Measurements from ENCODE around the gene TOP1.

The TOP1 gene

DNA sequence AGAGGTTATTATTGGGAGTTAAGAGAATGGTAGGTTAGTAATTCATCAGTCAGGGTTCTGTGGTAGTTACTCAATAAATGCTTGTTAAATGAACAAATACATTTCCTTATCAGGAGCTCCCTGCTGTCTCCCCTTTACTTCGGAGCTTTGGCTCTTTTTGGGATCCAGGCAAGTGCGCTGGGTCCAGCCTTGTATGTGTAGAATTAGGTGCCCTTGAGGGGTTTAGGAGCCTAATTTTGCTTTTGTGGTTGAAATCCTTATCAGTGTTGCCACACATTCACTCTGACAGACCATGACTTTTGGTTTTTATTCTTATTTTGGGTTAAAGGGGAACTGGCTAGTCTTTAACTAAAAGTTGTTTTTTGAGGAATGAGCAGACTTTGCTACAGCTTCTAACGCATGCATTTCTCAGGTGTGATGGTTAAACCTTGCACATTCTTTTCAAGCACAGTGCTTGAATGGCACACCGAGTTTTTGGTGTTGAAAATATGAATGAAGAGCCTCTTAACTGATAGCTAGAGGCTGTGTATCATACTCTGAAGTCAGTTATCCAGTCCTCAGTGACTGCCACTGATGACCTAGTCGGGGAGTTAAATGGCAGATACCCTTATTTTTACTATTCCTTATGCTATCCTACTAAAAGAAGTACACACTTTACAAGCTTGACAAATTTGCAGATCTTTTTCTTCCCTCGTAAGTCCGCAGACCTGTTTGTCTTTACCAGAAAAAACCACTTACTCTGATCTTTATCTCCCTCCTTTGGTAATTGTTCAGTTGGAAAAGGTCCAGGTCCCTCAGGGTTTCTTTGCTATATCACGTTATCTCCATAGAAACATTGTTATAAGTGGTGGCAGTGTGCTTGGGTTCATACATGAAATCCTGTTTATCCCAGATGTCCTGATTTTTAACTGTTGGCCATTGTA, 58.0 kb downstream of the TOP1 start:
- Mint-ChIP-seq H3K36me3 (peaks cover 57% of the 10 kb centered on the region), H3K9me3 (no peaks in the 10 kb centered on the region), H3K27me3 (no peaks in the 10 kb centered on the region), H3K4me1 (peaks cover 18% of the 10 kb centered on the region), H3K27ac (no peak overlapping the region), H3K4me3 (no peak overlapping the region)
- CTCF ChIA-PET = interaction anchor here (0.7 to 2.4 kb wide), 5 partner anchors 8 to 101 kb away, joined by 3 to 9 read pairs (median 3); no protein-coding TSS in a partner anchor
- no peak for DNase-seq

DNA sequence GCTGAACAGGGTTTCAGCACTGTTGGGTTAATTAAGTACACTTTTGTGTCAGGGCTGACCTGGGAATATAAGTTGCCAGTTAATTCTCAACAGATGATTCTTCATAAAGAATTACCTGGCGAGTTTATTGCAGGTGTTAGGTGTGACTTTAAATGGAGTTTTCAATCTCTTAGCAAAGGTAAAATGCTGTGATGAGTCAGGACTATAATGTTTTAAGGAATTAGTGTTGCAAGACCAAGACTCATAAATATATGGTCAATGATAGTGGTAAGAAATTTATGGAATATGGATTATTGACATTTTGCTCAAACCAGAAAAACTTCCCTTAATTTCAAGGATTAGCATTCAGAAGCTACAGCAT, 58.7 kb downstream of the TOP1 start:
- Mint-ChIP-seq H3K36me3 (peaks cover 58% of the 10 kb centered on the region), H3K27ac (no peak overlapping the region), H3K27me3 (no peaks in the 10 kb centered on the region), H3K9me3 (no peaks in the 10 kb centered on the region), H3K4me1 (peaks cover 15% of the 10 kb centered on the region), H3K4me3 (no peak overlapping the region)
- DNase-seq = no peak
- CTCF ChIA-PET = interaction anchor here (0.7 to 2.4 kb wide), 5 partner anchors 7 to 102 kb away, joined by 3 to 9 read pairs (median 3); no protein-coding TSS in a partner anchor

DNA sequence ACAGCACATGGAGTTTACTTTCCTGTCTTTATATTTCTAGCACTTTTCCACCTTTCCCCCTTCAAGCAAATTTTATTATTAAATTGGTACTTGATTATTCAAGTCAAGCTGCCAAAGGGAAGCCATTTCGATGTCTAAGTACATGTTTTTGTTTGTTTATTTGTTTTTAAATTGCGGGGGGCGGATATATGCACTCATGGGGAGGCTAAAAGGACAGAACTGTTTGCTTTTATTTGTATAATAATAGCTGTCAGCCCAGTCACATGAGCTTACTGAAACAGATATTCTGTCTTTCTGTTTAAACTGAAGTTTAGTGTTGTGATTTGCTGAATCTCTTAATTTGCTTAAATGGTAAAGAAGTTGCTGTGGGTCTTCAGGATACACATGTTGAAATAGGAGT, 59.2 kb downstream of the TOP1 start:
- CTCF ChIA-PET = interaction anchor here (1.2 to 2.4 kb wide), 3 partner anchors 9 to 102 kb away, joined by 3 to 9 read pairs (median 3); no protein-coding TSS in a partner anchor
- peaks cover 60% of the 10 kb centered on the region for H3K36me3 Mint-ChIP-seq
- no peak overlapping the region for H3K4me3 Mint-ChIP-seq
- no peaks in the 10 kb centered on the region for H3K27me3 Mint-ChIP-seq
- peaks cover 15% of the 10 kb centered on the region for H3K4me1 Mint-ChIP-seq
- H3K27ac Mint-ChIP-seq = no peak overlapping the region
- H3K9me3 Mint-ChIP-seq = no peaks in the 10 kb centered on the region
- DNase-seq = no peak

DNA sequence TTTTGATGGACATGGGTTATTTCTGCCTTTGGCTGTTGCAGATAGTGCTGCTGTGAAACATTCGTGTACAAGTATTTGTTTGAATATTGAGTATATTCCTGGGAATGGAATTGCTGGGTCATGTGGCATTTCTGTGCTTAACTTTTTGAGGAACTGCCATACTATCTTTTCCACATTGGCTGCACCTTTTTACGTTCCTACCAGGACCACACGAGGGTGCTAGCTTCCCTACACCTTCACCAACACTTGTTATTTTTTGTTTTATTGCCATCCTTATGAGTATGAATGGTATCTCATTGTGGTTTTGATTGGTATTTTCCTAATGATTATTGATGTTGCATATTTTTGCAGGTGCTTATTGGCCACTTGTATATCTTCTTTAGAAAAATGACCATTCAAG, 60.9 kb downstream of the TOP1 start:
- Mint-ChIP-seq H3K4me3 (no peak overlapping the region), H3K36me3 (peaks cover 52% of the 10 kb centered on the region), H3K4me1 (peaks cover 15% of the 10 kb centered on the region), H3K27me3 (no peaks in the 10 kb centered on the region), H3K9me3 (no peaks in the 10 kb centered on the region), H3K27ac (no peak overlapping the region)
- CTCF ChIA-PET = interaction anchor here (1.5 kb wide), 1 partner anchor 29 kb away, joined by 3 read pairs; no protein-coding TSS in a partner anchor
- DNase-seq = no peak

DNA sequence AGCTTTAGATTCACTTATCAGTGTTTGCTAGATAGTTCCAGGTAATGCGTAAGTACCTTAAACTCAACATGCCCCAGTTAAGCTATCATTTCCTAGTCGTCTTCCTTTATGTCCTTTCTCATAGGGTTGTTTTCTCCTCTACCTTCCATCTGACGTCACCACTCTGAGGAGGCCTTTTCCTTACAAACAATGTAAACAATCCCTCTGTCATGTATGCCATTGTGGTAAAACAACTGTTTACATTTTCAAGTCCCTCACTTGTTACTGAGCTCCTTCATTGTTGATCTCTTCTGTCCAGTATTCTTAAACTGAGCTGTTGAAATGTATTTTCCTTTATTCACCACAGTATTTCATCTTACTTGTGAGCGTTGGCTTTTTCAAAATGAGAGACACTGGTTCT, 63.3 kb downstream of the TOP1 start:
- peaks cover 47% of the 10 kb centered on the region for H3K36me3 Mint-ChIP-seq
- no peaks in the 10 kb centered on the region for H3K9me3 Mint-ChIP-seq
- CTCF ChIA-PET = interaction anchor here (1.0 to 9.5 kb wide), 3 partner anchors 9 to 123 kb away, joined by 5 to 234 read pairs (median 6); no protein-coding TSS in a partner anchor
- no peaks in the 10 kb centered on the region for H3K27me3 Mint-ChIP-seq
- no peak overlapping the region for H3K27ac Mint-ChIP-seq
- H3K4me3 Mint-ChIP-seq = no peak overlapping the region
- peaks cover 4% of the 10 kb centered on the region for H3K4me1 Mint-ChIP-seq
- DNase-seq = no peak

DNA sequence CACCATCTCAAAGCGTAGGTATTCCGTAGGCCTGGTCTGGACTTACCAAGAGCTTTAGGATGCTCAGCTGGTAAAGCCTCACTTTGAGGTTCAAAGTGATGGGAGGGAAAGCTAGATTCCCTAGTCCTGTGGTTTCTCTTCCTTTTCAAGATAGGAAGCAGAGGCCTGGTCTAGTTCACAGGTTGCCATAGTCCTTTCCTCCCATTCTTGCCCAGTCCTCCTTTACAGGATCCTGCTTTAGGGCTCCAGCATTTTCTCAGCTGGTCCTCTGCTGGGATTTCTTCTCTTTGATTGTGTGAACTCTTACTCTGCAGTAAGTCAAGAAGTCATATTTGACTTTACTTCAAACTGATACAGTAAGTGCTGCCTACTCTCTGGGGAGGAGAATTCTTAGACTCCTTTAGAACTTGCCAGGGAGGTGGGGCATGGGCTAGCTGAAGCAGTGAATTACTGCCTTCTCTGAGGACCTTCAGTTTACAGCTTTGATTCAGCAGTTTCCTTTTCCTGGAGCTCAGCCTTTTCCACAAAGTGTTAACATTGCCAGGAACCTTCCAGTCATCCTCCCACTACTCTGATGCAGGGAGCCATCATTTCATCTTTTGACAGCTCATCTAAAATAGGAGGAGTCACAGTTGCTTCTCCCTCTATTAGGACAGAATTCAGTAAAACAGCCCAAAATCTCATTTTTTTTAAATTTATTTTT, 65.9 kb downstream of the TOP1 start:
- Mint-ChIP-seq H3K27me3 (no peaks in the 10 kb centered on the region), H3K4me1 (no peaks in the 10 kb centered on the region), H3K36me3 (peaks cover 48% of the 10 kb centered on the region), H3K4me3 (no peak overlapping the region), H3K9me3 (no peaks in the 10 kb centered on the region), H3K27ac (no peak overlapping the region)
- CTCF ChIA-PET = interaction anchor here (0.7 to 9.5 kb wide), 26 partner anchors 8 to 253 kb away, joined by 3 to 234 read pairs (median 5); no protein-coding TSS in a partner anchor
- no peak for DNase-seq

DNA sequence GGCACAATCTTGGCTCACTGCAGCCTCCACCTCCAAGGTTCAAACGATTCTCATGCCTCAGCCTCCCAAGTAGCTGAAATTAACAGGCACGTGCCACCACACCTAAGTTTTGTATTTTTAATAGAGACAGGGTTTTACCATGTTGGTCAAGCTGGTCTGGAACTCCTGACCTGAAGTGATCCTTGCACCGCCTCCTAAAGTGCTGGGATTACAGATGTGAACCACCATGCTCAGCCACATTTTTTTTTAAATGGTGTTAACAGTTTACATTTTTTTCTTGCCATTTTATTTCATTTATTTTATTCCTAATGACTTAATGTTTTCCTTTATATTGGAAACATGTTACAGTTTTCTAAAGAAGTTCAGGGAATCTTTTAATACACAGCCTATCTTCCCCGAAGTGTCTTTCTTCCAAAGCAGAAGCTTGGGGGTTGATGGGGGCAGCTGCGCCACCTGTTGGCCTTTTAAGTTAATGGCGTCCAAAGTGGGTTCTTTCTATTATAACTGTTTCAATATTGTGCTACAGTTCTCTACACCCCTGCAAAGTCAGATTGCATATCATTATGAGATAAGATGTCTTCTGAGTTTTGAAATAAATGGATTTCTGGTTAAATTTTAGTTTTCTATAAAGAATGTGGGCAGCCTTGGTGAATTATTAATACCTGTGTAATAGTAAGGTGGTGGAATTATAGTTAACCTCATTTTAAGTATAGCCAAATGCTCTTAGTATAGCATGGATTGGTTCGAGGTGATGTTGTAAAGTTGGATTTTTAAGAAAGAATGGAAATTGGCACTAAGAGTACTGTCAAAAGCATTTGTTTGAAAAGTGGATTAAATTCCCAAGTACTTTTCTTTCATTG, 66.7 kb downstream of the TOP1 start:
- no peaks in the 10 kb centered on the region for H3K27me3 Mint-ChIP-seq
- H3K4me3 Mint-ChIP-seq = no peak overlapping the region
- DNase-seq = peak; percentile 64
- H3K9me3 Mint-ChIP-seq = no peaks in the 10 kb centered on the region
- CTCF ChIA-PET = interaction anchor here (0.8 to 9.5 kb wide), 27 partner anchors 9 to 252 kb away, joined by 3 to 234 read pairs (median 5); no protein-coding TSS in a partner anchor
- H3K36me3 Mint-ChIP-seq = peaks cover 52% of the 10 kb centered on the region
- H3K4me1 Mint-ChIP-seq = no peaks in the 10 kb centered on the region
- no peak overlapping the region for H3K27ac Mint-ChIP-seq

DNA sequence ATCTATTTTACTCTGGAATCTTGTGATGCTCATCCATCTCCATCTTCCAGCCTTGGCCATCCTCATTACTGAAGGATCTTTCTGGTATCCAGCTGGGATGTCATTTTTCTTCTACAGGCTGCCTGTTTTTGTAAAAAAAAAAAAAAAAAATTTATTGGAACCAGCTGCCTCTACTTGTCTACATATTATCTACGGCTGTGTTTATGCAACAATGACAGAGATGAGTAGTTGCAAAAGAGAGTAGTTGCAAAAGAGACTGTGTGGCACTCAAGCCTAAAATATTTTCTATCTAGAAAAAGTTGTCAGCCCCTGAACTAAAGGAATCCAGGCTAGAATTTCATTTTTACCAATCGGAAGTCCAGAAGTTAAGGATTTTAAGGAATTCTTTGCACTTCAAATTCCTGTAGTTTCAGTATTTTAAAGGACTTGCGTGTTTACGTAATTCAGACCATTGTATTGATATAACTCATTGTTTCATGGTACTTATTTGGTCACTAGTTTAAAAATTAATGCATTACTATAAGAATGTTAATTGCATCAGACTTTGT, 70.2 kb downstream of the TOP1 start:
- H3K27ac Mint-ChIP-seq = no peak overlapping the region
- no peaks in the 10 kb centered on the region for H3K9me3 Mint-ChIP-seq
- peaks cover 51% of the 10 kb centered on the region for H3K36me3 Mint-ChIP-seq
- DNase-seq = no peak
- H3K4me1 Mint-ChIP-seq = no peaks in the 10 kb centered on the region
- CTCF ChIA-PET = interaction anchor here (0.7 to 9.5 kb wide), 5 partner anchors 67 to 136 kb away, joined by 3 to 234 read pairs (median 4); no protein-coding TSS in a partner anchor
- no peaks in the 10 kb centered on the region for H3K27me3 Mint-ChIP-seq
- no peak overlapping the region for H3K4me3 Mint-ChIP-seq

DNA sequence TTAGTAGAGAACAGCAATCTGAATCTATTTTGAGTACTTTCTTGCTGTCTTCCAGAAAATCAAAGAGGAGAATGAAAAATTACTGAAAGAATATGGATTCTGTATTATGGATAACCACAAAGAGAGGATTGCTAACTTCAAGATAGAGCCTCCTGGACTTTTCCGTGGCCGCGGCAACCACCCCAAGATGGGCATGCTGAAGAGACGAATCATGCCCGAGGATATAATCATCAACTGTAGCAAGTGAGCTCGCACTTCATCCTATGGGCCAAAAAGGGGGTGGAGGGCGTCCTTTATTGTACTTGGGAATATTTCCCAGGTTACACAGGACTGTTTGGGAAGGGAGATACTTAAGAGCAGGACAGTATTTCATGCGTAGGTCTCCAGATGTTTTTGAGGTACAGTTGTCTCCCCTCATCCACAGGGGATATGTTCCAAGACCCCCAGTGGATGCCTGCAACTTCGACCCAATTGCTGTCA, 71.4 kb downstream of the TOP1 start:
- Mint-ChIP-seq H3K4me3 (no peak overlapping the region), H3K36me3 (peaks cover 48% of the 10 kb centered on the region), H3K9me3 (no peaks in the 10 kb centered on the region), H3K27me3 (no peaks in the 10 kb centered on the region), H3K27ac (no peak overlapping the region), H3K4me1 (no peaks in the 10 kb centered on the region)
- CTCF ChIA-PET = interaction anchor here (2.3 to 9.5 kb wide), 2 partner anchors 110 to 137 kb away, joined by 7 to 234 read pairs; no protein-coding TSS in a partner anchor
- DNase-seq = no peak

DNA sequence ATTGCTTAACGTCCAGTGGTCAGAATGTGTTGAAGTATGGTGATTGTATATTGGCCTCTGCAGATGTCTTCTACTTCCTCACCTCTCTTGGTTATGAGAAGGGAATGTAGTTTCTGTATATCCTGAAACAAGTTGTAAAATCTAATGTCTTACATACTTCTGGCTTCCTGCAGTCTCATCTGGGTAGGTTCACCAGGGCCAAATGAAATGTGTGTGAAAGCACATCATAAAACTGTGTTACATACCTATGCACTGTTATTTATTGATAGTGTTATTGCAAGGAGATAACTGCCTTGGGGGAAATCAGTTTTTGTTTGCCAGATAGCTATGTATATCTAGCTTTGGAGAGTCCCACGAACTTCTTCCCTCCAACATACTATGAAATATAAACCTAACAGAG, 73.0 kb downstream of the TOP1 start:
- H3K4me3 Mint-ChIP-seq = no peak overlapping the region

DNA sequence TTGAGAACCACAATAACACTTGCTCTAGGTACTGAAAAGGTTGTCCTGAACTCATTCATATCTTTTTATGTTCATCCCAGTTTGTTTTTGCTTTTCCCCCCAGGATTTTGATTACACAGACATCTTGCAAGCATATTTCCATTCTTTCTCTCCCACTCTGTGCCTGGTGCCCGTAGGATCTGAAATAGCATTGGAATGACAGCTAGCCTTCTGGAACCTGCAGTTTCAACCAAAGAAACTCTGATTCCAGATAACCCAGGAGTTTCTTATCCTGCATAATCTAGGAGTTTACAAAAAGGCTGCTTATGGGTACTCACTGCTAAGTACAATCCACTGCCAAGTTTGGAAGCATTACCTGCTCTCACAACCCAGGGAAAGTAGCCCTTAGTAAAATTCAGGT, 79.9 kb downstream of the TOP1 start:
- no peaks in the 10 kb centered on the region for H3K4me1 Mint-ChIP-seq
- H3K27ac Mint-ChIP-seq = peak overlapping the region; percentile 33
- H3K27me3 Mint-ChIP-seq = no peaks in the 10 kb centered on the region
- no peak overlapping the region for H3K4me3 Mint-ChIP-seq
- no peak for DNase-seq
- CTCF ChIA-PET = interaction anchor here (1.0 kb wide), 1 partner anchor 118 kb away, joined by 4 read pairs; no protein-coding TSS in a partner anchor
- peaks cover 18% of the 10 kb centered on the region for H3K36me3 Mint-ChIP-seq
- H3K9me3 Mint-ChIP-seq = no peaks in the 10 kb centered on the region

More for the DNA sequence above, 73.0 kb downstream of the TOP1 start:
- DNase-seq = no peak
- Mint-ChIP-seq H3K27me3 (no peaks in the 10 kb centered on the region), H3K9me3 (no peaks in the 10 kb centered on the region), H3K36me3 (peaks cover 41% of the 10 kb centered on the region), H3K27ac (no peak overlapping the region), H3K4me1 (no peaks in the 10 kb centered on the region)
- CTCF ChIA-PET = no interaction called here

DNA sequence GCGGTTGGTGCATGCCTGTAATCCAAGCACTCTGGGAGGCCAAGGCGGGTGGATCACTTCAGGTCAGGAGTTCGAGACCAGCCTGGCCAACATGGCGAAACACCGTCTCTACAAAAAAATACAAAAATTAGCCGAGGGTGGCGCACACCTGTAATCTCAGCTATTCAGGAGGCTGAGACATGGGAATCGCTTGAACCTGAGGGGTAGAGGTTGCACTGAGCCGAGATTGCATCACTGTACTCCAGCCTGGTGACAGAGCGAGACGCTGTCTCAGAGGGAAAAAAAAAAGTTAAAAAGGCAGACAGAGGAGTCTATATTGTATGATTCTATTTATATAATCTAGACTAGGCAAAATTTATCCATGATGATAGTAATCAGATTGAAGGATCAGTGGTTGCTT, 81.4 kb downstream of the TOP1 start:
- Mint-ChIP-seq H3K36me3 (peaks cover 28% of the 10 kb centered on the region), H3K4me1 (no peaks in the 10 kb centered on the region), H3K4me3 (no peak overlapping the region), H3K27me3 (no peaks in the 10 kb centered on the region), H3K27ac (no peak overlapping the region), H3K9me3 (no peaks in the 10 kb centered on the region)
- DNase-seq = no peak
- CTCF ChIA-PET = no interaction called here

DNA sequence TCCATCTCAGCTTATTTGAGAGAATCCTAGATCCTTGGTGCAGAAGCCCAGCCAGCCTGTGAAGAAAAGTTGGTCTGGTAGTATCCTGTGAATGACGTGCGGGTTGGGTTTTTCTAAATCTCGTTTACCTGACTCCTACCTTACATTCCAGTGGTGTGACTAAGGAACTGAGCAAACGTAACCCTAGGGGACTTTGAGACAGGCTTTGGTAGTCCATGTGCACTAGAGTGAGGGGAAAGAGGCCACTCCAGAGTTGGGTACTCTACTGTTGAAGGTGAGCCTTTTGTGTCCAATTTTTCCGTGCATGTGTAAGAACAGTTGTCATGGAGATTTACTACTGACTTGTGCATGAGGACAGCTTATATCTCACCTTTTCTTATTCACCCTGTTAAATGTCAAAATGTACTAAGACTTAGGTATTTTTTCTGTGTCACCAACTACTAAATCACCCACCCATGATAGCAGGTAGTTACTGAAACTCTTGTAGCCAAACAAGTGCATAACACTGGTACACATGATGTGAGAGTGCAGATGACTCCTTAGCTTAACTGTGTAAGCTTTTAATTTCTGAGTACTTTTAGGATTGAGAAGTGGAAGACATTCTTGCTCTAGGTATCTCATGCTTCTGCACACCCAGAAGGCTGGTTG, 82.4 kb downstream of the TOP1 start:
- Mint-ChIP-seq H3K4me3 (no peak overlapping the region), H3K36me3 (peaks cover 38% of the 10 kb centered on the region), H3K27me3 (no peaks in the 10 kb centered on the region), H3K27ac (no peak overlapping the region), H3K4me1 (no peaks in the 10 kb centered on the region), H3K9me3 (no peaks in the 10 kb centered on the region)
- CTCF ChIA-PET = interaction anchor here (1.0 to 2.7 kb wide), 4 partner anchors 16 to 120 kb away, joined by 3 to 8 read pairs (median 3); no protein-coding TSS in a partner anchor
- DNase-seq = no peak
